ENCODE measurements around the gene LGALS16.
A peak's percentile ranks its signal among the peaks of the same experiment; 100 is the strongest.
"Not testable (repeated sequence)": the region's sequence is repeated elsewhere in the genome, so short reads cannot be mapped to it uniquely, and the experiment has no call there.

LGALS16 gene

GRCh38 chr19:39655613-39656012, at the start of gene LGALS16:
TSS of gene LGALS16 (plus strand) at chr19:39655913. CDS start at chr19:39655962, 49 bp downstream.
- DNase-seq, result no peak

- no peak for DNase-seq
Observed at GRCh38 chr19:39607021-39607420, 48.7 kb upstream of the LGALS16 start.

GRCh38 chr19:39607561-39607960, 48.2 kb upstream of the LGALS16 start:
- DNase-seq, result no peak

- no peak for DNase-seq
Observed at GRCh38 chr19:39613597-39613996, 42.1 kb upstream of the LGALS16 start.

GRCh38 chr19:39617745-39618144, 38.0 kb upstream of the LGALS16 start:
- DNase-seq, result no peak

GRCh38 chr19:39623946-39624345, 31.8 kb upstream of the LGALS16 start:
- no peak for DNase-seq

GRCh38 chr19:39627631-39628030, 28.1 kb upstream of the LGALS16 start:
- DNase-seq, result peak; percentile 23

- no peak for DNase-seq
Observed at GRCh38 chr19:39631178-39631577, 24.5 kb upstream of the LGALS16 start.

- DNase-seq, result no peak
Observed at GRCh38 chr19:39631626-39632025, 24.1 kb upstream of the LGALS16 start.

- DNase-seq, result no peak
Observed at GRCh38 chr19:39637891-39638290, 17.8 kb upstream of the LGALS16 start.

- DNase-seq, result no peak
Observed at GRCh38 chr19:39641773-39642172, 13.9 kb upstream of the LGALS16 start.

- DNase-seq, result no peak
Observed at GRCh38 chr19:39643591-39643990, 12.1 kb upstream of the LGALS16 start.

GRCh38 chr19:39645800-39646411, 9.8 kb upstream of the LGALS16 start:
- peak; percentile 16 for DNase-seq

- DNase-seq, result no peak
Observed at GRCh38 chr19:39647918-39648317, 7.8 kb upstream of the LGALS16 start.

GRCh38 chr19:39659791-39660190, 4.1 kb downstream of the LGALS16 start:
- no peak for DNase-seq

- DNase-seq, result no peak
Observed at GRCh38 chr19:39660661-39661060, 4.9 kb downstream of the LGALS16 start.

GRCh38 chr19:39661565-39661964, 5.9 kb downstream of the LGALS16 start:
- no peak for DNase-seq

- DNase-seq, result not testable (repeated sequence)
Observed at GRCh38 chr19:39669860-39670259, 14.1 kb downstream of the LGALS16 start.

- no peak for DNase-seq
Observed at GRCh38 chr19:39670998-39671397, 15.3 kb downstream of the LGALS16 start.

GRCh38 chr19:39671739-39672363, 16.1 kb downstream of the LGALS16 start:
- peak; percentile 79 for DNase-seq

GRCh38 chr19:39672473-39672872, 16.8 kb downstream of the LGALS16 start:
- DNase-seq, result no peak

GRCh38 chr19:39673862-39674261, 18.1 kb downstream of the LGALS16 start:
- peak; percentile 37 for DNase-seq

GRCh38 chr19:39676004-39676403, 20.3 kb downstream of the LGALS16 start:
- peak; percentile 19 for DNase-seq

- peak; percentile 77 for DNase-seq
Observed at GRCh38 chr19:39677961-39678889, 22.5 kb downstream of the LGALS16 start.

Measured in suppressor macrophage treated with lipopolysaccharide for 4 hours (primary cell).